Activated CD4-positive, alpha-beta T cell treated with anti-CD3 and anti-CD28 coated beads, Interleukin-2, amount 50 U/mL, for 4 hours (primary cell): ENCODE results near the gene CHST14.
A peak's percentile ranks its signal among the peaks of the same experiment; 100 is the strongest.

Source experiments
- DNase-seq, 2 experiments: peaks; one replicate each; pipeline ENCODE4 v3.0.0-alpha.2; 2020

CHST14 gene

DNA sequence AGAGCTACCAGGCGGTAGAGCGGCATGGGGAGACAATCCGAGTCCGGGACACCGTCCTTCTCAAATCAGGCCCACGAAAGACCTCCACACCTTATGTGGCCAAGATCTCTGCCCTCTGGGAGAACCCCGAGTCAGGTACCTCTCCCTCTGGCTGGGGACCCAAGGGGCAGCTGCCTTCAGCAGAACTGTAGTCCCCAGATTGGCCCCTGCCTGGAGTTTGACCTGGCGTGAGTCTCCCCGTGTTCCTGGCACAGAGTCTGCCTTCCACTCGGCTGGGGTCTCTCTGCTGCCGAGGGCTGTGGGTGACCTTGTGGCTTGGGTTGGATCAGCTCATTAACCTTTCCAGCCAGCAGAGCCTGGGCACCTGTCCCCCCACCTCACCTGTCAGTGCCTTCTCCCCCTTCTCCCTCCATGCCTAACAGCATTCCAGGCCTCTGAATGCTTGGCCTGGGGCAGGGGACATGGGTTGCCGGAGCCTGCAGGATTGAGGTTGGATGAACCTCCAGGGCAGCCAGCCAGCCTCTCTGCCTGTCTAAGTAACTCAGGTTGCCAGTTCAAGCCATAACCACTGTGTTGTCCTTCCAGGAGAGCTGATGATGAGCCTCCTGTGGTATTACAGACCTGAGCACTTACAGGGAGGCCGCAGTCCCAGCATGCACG is 6.8 kb upstream of the CHST14 start:
- no peak for DNase-seq

DNA sequence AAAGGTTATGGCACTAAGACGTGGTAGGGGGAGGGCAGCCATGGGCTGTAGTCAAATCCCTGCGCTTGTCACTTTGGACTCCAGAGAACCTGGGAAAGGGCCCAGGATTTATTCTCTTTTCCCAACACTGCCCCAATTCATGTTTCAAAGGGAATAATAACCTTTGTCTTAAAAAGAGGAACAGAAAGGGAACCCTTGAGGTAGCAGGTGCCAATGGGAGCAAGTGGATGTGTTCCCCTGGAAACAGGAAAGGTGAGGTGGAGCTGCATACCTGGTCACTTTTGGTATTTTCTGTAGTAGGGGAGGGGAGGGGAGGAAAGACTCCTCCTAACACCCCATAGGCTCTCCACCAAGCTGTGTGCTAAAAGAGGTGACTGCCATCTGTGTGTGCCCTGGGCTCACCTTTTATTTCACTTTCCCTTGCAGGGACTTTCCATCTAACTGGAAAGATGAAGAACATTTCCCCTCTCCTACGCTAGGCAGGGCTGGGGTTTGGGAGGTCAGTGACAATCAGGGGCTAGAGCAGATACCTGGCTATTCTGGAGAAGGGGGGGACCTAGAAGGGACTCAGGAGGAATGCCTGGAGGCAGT is 6.1 kb upstream of the CHST14 start:
- no peak for DNase-seq

DNA sequence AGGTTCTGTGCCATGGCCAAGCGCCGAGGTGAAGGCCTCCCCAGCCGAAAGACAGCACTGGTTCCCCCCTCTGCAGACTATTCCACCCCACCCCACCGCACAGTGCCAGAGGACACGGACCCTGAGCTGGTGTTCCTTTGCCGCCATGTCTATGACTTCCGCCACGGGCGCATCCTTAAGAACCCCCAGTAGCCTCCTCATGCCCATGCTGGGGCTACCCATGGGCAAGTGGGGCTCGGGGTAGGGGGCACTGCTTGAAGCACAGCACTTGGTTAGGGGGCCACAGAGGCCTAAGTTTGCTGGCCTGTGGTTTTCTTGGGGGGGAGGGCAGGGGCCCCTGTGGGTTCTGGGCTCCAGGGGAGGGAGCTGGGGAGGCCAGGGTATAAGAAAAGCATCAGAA is 4.8 kb upstream of the CHST14 start:
- no peak for DNase-seq

DNA sequence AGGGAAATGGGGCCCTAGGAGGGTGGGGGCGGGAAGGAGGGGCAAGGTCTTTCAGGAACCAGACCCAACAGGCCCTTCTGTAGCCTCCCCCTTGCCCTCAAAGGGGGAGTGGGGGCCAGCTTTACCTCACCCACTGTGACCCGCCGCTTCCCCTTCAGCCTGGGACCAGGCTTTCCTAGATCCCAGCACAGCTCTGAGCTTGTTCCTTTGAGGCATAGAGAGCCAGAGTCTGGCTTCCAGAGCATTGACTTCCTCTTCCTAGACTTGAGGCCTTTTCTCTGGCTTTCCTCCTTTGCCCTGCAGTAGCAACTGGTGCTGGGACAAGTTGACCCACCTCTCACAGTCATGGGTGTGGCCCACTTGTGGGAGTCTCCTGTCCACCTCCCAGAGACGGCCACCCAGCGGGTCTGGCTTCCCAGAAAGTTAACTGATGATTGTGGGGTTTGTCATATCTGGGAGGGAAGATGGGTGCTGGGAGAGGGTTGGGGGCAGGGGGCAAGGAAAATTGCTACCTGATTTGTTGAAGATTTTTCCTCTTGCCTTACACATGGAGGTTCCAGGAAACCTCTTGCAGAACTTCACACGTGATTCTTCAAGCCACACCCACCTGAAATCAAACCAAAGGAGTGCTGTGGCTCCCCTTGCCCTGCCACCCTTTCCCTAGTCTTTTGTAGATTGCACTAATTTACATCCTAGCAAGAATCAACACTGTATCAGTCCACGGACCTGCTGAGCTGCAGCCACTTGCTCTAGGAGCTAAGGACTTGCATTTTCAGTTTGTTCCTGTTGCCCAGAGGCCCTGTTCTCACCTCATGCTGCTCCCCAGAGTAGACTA is 4.1 kb upstream of the CHST14 start:
- no peak for DNase-seq

DNA sequence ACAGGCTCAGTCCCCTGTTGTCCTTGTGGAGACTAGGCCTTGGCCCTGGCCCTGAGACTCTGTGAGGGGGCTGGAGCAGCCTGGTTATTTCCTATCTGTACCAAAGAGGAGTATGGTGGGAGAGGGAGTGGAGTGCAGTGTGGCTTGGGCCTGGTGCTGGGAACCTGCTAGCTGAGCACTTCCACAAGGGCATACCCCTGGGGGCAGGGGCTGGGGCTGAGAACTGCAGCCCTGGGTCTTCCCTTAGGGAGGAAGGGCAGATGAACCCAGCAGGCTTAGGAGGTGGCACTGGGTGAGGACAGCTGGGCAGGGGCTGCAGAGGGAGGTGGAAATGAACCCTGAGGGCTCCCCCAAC is 3.5 kb upstream of the CHST14 start:
- DNase-seq, result no peak

DNA sequence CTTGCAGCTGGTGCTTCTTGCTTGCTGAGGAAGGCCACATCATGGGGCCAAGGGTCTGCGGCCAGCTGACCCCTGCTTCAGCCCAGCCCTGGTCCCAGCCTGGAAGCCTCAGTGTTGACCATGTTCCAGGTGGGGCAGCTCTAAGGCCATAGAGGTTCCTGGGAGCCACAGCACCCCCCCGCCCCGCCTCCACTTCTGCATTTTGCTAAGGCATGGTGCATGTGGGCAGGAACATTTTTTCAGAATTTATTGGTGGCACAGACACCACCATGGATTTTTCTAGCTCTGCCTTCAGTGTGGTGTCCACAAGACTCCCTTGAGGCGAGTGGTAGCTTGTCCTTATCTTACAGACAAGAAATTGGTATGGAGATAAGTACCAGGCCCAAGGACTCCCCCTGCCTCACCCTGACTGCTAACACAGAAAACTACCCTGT is 1.9 kb upstream of the CHST14 start:
- DNase-seq, result no peak

DNA sequence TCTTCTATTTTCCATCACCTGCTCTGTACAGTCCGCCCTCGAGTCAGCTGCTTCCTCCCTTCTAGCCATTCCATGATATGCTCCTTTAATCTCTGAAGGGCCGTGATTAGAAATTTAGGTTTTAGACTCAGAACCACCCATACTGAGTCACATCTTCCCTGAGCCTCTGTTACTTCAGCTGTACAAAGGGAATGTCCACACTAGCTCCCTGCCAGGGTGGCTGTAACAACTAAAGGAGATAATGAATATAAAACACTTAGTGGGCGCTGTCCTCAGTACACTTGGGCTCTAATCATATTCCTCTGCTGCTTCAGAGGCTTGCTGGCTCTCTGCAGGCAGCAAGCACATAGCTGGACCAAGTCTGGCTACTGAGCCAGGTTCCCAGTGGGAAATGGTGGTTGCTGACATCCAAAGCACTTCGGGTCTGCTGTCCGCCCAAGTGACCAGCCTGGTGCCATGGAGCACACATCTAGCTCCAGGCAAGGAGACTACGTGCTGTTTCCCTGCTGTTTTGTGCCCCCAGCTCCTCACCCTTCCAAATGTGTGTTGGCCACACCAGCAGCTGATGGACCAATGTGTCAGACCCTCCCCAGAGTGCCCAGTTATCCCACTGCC is 901 bp upstream of the CHST14 start:
- DNase-seq, result no peak

DNA sequence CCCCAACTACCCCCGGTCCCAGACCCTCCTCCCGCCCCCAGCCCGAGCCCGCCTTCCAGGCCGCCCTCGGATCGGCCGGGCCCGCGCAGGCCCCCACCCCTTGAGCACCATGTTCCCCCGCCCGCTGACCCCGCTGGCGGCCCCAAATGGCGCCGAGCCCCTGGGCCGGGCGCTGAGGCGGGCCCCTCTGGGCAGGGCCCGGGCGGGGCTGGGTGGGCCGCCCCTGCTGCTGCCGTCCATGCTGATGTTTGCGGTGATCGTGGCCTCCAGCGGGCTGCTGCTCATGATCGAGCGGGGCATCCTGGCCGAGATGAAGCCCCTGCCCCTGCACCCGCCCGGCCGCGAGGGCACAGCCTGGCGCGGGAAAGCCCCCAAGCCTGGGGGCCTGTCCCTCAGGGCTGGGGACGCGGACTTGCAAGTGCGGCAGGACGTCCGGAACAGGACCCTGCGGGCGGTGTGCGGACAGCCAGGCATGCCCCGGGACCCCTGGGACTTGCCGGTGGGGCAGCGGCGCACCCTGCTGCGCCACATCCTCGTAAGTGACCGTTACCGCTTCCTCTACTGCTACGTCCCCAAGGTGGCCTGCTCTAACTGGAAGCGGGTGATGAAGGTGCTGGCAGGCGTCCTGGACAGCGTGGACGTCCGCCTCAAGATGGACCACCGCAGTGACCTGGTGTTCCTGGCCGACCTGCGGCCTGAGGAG is 472 bp downstream of the CHST14 start:
- DNase-seq, result peak in 1 of 2 experiments; percentile 9

DNA sequence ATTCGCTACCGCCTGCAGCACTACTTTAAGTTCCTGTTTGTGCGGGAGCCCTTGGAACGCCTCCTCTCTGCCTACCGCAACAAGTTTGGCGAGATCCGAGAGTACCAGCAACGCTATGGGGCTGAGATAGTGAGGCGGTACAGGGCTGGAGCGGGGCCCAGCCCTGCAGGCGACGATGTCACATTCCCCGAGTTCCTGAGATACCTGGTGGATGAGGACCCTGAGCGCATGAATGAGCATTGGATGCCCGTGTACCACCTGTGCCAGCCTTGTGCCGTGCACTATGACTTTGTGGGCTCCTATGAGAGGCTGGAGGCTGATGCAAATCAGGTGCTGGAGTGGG is 995 bp downstream of the CHST14 start:
- DNase-seq, result peak in 1 of 2 experiments; percentile 7

DNA sequence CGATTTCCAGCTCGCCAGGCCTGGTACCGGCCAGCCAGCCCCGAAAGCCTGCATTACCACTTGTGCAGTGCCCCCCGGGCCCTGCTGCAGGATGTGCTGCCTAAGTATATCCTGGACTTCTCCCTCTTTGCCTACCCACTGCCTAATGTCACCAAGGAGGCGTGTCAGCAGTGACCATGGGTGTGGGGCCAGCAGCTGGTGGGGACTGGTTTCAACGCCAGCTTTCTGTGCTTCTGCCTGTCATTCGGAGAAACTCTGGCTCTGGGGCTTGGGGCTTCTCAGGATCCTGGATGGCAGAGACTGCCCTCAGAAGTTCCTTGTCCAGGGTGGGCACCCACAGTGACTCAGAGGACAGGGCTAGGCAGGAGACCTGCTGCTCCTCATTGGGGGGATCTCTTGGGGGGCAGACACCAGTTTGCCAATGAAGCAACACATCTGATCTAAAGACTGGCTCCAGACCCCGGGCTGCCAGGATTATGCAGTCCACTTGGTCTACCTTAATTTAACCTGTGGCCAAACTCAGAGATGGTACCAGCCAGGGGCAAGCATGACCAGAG is 1.5 kb downstream of the CHST14 start:
- DNase-seq, result no peak

DNA sequence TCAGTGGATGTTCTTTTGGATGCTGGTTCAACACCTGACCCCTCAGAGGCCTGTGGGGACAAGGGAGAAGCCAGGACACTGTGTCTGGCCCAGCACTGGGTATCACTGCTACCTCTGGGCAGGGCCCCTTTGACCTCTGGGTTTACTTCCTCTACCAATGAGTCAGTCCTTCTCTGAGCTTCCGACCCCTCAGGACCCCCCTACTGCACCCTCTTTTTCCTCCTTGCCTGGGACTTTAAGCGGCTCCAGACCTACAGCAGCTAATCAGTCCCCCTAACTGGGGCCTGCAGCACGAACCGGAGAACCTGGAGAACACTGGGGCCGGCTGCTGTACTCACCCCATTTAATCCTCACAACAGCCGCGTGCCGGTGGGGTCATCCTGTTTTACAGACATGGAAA is 3.8 kb downstream of the CHST14 start:
- DNase-seq, result no peak

DNA sequence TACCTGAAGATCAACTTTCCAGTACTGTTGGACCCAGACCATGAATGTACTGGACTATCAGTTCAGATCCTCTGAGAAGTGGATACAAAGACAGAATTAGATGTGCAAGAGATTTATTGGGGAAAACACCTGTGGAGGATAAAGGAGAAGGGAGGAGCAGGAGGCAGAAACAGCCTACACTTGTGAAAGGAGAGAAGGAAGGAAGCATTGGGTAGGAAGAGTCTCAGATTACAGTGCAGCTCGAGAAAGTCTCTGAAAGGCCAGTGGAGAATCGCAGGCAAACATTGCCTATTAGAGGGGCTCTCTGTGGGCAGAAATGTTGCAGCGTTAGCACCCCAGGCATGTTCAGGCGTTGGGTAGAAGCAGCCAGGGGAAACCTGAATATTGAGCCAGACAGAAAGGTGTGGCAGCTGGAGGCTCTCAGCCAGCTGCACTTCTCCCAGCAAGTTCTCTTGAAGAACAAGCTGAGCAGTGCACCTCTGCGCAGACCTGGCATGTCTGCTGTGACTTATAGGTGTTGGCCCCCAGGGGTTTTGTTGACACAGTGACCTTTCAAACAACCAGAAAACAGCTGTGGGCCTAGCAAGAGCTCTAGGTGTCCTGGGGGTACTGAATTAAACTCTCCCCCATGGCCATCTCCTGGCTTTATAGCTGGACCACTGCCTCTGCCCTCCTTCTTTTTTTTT is 7.0 kb downstream of the CHST14 start:
- DNase-seq, result no peak

DNA sequence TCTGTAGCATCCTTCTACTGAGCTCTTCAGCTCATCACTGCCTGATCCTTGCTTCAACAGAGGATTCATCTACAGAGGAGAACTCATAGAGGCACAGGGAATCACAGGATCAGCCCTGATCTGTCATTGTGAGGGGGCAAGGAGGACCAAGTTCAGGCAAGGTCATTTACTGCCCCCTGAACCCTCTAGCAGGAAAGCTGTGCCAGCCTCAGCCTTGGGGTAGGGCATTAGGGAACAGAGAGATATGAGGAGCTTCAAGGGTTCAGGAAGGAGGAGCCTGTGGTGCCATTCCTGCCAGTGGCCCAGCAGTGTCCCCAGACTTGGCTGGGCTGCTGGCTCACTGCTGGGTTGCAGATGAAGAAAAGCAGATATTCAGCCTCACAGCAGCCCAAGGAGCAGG is 8.2 kb downstream of the CHST14 start:
- DNase-seq, result no peak

DNA sequence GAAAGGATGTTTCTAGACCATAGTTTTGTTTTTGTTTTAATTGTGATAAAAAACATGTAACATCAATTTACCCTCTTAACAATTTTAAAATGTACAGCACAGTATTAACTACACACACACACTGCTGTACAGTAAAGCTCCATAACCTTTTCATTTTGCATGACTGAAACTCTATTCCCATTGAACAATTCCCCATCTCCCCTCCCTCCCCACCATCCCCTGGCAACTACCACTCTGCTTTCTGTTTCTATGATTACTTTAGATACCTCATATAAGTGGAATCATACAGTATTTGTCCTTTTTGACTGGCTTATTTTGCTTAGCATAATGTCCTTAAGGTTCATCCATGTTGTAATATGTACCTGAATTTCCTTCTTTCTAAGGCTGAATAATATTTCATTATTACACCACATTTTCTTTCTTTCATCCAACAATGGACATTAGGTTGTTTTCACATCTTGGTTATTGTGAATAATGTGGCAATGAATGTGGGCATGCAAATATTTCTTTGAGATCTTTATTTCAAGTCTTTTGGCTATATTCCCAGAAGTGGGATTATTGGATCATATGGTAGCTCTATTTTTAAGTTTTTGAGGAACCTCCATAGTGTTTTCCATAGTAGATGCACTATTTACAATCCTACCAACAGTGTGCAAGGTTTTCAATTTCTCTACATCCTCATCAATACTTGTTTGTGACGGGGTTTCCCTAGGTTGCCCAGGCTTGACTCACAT is 10.7 kb downstream of the CHST14 start:
- no peak for DNase-seq

DNA sequence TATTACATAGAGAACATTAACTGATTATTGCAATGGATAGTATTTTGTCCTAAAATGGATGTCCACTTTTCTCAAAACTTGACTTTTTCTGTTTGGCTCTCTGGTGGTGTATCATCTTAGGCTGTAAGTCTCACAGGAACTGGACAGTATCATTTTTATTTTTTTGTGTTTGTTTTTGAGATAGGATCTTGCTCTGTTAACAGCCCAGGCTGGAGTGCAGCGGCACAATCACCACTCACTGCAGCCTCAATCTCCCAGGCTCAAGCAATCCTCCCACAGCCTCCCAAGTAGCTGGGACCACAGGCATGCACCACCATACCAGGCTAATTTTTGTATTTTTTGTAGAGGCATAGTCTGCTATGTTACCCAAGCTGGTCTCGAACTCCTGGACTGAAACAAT is 13.1 kb downstream of the CHST14 start:
- no peak for DNase-seq

DNA sequence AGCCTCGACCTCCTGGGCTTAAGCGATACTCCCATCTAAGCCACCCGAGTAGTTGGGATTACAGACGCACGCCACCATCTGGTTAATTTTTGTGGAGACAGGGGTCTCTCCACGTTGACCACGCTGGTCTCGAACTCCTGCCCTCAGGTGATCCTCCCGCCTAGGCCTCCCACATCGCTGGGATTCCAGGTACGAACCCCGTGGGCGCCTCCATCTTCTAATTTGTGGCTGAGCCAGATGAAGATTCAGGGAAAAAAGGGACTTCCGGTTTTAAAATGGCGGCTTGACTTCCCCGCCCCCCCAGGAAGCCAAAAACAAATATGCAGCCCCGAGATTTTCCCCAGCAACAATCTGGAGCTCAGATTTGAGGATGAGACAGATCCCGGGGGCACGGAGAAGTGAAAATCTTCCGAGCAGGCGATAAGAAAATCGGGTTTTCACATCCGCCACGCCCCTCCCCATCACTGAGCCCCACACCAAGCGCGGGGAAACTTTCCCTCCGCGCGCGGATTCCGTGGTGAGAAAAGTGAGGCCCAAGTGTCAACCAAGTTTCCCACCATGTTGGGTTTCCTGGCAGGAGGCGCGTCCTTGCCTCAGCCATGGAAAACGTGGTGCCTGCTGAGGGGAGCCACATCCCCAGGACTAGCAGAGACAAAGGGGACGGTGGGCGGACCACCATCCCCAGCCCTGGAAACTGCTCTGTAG is 15.4 kb downstream of the CHST14 start:
- DNase-seq, result no peak

DNA sequence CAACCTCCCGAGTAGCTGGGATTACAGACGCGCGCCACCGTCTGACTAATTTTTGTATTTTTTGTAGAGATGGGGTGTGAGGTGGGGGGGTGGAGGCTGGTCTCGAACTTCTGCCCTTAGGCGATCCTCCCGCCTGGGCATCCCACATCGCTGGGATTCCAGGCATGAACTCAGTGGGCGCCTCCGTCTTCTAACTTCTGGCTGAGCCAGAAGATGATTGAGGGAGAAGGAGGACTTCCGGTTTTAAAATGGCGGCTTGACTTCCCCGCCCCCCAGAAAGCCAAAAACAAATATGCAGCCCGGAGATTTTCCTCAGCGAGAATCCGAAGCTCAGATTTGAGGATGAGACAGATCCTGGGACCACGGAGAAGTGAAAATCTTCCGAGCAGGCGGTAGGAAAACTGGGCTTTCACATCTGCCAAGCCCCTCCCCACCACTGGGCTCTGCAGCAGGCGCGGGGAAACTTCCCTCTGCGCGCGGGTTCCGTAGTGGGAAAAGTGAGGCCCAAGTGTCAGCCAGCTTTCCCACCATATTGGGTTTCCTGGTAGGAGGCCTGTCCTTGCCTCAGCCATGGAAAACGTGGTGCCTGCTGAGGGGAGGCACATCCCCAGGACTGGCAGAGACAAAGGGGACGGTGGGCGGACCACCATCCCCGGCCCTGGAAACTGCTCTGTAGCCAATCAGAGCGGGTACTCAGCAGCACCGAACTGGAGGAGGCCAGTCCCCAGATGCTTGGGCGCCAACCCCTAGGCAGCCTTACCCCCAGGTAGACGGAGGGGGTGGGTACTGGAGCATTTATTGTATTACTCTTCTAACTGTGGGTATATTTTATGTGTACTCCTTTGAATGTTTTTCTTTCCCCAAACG is 17.3 kb downstream of the CHST14 start:
- DNase-seq, result no peak

DNA sequence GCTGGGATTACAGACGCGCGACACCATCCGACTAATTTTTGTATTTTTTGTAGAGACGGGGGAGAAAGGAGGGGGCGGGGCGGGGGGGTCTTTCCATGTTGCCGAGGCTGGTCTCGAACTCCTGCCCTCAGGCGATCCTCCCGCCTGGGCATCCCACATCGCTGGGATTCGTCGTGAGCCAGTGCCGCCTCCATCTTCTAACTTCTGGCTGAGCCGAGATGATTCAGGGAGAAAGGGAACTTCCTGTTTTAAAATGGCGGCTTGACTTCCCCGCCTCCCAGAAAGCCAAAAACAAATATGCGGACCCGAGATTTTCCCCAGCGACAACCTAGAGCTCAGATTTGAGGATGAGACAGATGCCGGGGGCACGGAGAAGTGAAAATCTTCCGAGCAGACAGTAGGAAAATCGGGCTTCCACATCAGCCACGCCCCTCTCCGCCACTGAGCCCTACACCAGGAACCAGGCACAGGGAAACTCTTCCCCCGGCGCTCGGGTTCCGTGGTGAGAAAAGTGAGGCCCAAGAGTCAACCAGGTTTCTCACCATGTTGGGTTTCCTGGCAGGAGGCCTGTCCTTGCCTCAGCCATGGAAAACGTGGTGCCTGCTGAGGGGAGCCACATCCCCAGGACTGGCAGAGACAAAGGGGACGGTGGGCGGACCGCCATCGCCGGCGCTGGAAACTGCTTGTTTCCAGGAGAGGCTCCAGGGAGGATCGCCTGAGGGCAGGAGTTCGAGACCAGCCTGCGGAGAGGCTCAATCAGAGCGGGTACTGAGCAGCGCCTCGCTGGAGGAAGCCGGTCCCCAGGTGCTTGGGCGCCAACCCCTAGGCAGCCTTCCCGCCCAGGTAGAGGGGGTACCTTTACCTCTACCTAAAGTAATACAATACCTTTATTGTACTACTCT is 18.7 kb downstream of the CHST14 start:
- DNase-seq, result no peak
